Heart left ventricle (tissue), 16 donors: ENCODE measurements around the gene SMIM28. TPM values are rescaled to one million over a fixed set of nuclear protein-coding genes. Genes with fewer than 3 reads are reported as not detected.
"Not testable (repeated sequence)": the region's sequence is repeated elsewhere in the genome, so short reads cannot be mapped to it uniquely, and the experiment has no call there.

ENCODE experiments used
- ATAC-seq, 4 donors: fragments of 200-7000 bp; cut with Tn5 transposase; one replicate each; pipeline ENCODE4 v1.9.1; 2020 to 2022; ENCODE audit warnings: moderate library complexity in 4 of 4, mild to moderate bottlenecking in 3 of 4, moderate number of reproducible peaks in 1 of 4
- DNase-seq, 5 donors: peaks; one replicate each; pipeline ENCODE4 v3.0.0-alpha.2; 2020
- H3K27ac ChIP-seq, 12 donors: fragments of 200-600 bp; sonication (generic) in 4 of 12; one replicate each; pipeline versions ENCODE4 v1.5.0 to v1.8.0; 2016 to 2022; ENCODE audit warnings: mild to moderate bottlenecking in 2 of 12
- H3K27me3 ChIP-seq, 9 donors: fragments of 200-600 bp; sonication (generic) in 2 of 9; one replicate each; pipeline versions ENCODE4 v1.5.1 to v1.8.0; 2016 to 2022; ENCODE audit warnings: mild to moderate bottlenecking in 3 of 9
- H3K36me3 ChIP-seq, 9 donors: fragments of 200-600 bp; sonication (generic) in 2 of 9; one replicate each; pipeline versions ENCODE4 v1.5.0 to v1.8.0; 2018 to 2022; ENCODE audit warnings: mild to moderate bottlenecking in 2 of 9
- H3K4me1 ChIP-seq, 12 donors: fragments of 200-600 bp; sonication (generic) in 4 of 12; one replicate each; pipeline versions ENCODE4 v1.5.0 to v1.8.0; 2016 to 2022; ENCODE audit warnings: mild to moderate bottlenecking in 3 of 12
- H3K4me3 ChIP-seq, 12 donors: fragments of 200-600 bp; sonication (generic) in 4 of 12; one replicate each; pipeline versions ENCODE4 v1.5.0 to v1.8.0; 2017 to 2022; ENCODE audit warnings: mild to moderate bottlenecking in 9 of 12, moderate library complexity in 4 of 12
- H3K9me3 ChIP-seq, 12 donors: fragments of 200-600 bp; sonication (generic) in 4 of 12; one replicate each; pipeline versions ENCODE4 v1.5.0 to v1.8.0; 2016 to 2022; ENCODE audit warnings: mild to moderate bottlenecking in 1 of 12
- POLR2A ChIP-seq, 2 donors: fragments of 450-650 bp; IDR thresholded peaks; one replicate each; pipeline ENCODE4 v1.6.1; 2017; ENCODE audit warnings: antibody characterized with exemption in 2 of 2, mild to moderate bottlenecking in 2 of 2, moderate library complexity in 2 of 2
- WGBS, 4 donors: extraction: QIAGEN DNeasy Blood & Tissue Kit in 2 of 4; methylation state at CpG; one replicate each; pipeline versions ENCODE4 v1.1.5 to v1.1.7; 2013 to 2018; 5-methylcytosine and 5-hydroxymethylcytosine counted together
- intact Hi-C, 10 donors: fragments of 100-400 bp; cut with DNase I; formaldehyde crosslinking; loops; one replicate each; pipeline versions ENCODE4 v1.11.1 to v1.14.2; 2022
- polyA plus RNA-seq, 2 donors: library from polyadenylated mRNA; stranded (reverse); fragments of 200-250 nt; gene quantifications; one replicate each; pipeline ENCODE4 v1.2.3, GENCODE V29; 2013
- total RNA-seq, 9 donors: library from RNA; depleted of rRNA in 2 of 9; stranded (reverse); fragments of >200 nt in 2 of 9; fragmentation: NEBNext Ultra II Directional in 3 of 9; extraction: Animal tissue kit (Norgen Biotek cat#: 25700) in 3 of 9; gene quantifications; one replicate each; pipeline versions ENCODE4 v1.1.0 to v1.2.4, GENCODE V29; 2016 to 2023
- TF ChIP-seq, protein P1 (sequence below), 12 donors: fragments of 200-600 bp; sonication (generic) in 4 of 12; IDR thresholded peaks; one replicate each; pipeline versions ENCODE4 v1.5.0 to v1.8.0; 2018 to 2022; ENCODE audit warnings: antibody characterized with exemption in 12 of 12, mild to moderate bottlenecking in 5 of 12
- donor health status: ischemic (EF 13 %, LVEDD 7.1; RV severe dilation, severe dysfunction).
- donor health status: healthy with polysubstance abuse.
- donor health status: DM: no; HTN: yes; CAD: no.
- donor health status: DM: no; HTN: no; CAD: no.
- donor health status: ischemic (EF 25% LVEDD 6.9; RV normal size, moderate dysfunction).
- donor health status: ischemic (EF 25% LVEDD 5.7; RV mildly dilated, moderate dysfunction).
- donor health status: healthy.
- donor health status: DM: yes; HTN: yes; CAD: no.
- donor health status: ischemic (EF 35%, LVEDD 5.7; RV mildly dilated, moderate dysfunction).
- donor health status: nonischemic (EF 11% LVEDD 7.7; RV severe dilation, severe dysfunction).
- donor health status: DM: yes; HTN: yes; CAD: no.
- donor health status: PGD.
- donor health status: ischemic (EF 29% LVEDD 5.4; RV normal size, mild dysfunction).
- donor health status: nonischemic (EF 23%, LVEDD 6.1; RV moderate dilation, normal function).

Gene SMIM28
- total and polyA plus RNA-seq, 11 donors, result not detected

- TF ChIP-seq POLR2A (IDR thresholded peaks at IDR 0.05), result no peak
- TF ChIP-seq, protein P1, sequence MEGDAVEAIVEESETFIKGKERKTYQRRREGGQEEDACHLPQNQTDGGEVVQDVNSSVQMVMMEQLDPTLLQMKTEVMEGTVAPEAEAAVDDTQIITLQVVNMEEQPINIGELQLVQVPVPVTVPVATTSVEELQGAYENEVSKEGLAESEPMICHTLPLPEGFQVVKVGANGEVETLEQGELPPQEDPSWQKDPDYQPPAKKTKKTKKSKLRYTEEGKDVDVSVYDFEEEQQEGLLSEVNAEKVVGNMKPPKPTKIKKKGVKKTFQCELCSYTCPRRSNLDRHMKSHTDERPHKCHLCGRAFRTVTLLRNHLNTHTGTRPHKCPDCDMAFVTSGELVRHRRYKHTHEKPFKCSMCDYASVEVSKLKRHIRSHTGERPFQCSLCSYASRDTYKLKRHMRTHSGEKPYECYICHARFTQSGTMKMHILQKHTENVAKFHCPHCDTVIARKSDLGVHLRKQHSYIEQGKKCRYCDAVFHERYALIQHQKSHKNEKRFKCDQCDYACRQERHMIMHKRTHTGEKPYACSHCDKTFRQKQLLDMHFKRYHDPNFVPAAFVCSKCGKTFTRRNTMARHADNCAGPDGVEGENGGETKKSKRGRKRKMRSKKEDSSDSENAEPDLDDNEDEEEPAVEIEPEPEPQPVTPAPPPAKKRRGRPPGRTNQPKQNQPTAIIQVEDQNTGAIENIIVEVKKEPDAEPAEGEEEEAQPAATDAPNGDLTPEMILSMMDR (IDR thresholded peaks at IDR 0.05), result no peak
- Histone ChIP-seq H3K9me3 (no peaks in the 10 kb centered on the region), H3K27ac (no peak overlapping the region), H3K36me3 (peaks cover 0 to 55% (median 19%) of the 10 kb centered on the region in 9 donors), H3K27me3 (no peaks in the 10 kb centered on the region), H3K4me1 (peaks cover 0 to 35% (median 9%) of the 10 kb centered on the region in 12 donors), H3K4me3 (no peak overlapping the region)
- ATAC-seq (peak in 1 of 4 donors; percentile 30), DNase-seq (no peak)
- WGBS, 4 donors, result 91 to 94% (median 92%) methylated on average over 48 of the region's 48 CpGs
- intact Hi-C loops, result loop anchor here in 5 of 10 donors (5.0 to 10.0 kb wide), 5 partner anchors 81 to 348 kb away; partner anchors contain the start of gene CCDC28A (in 1 of the 5)
These were observed 46.5 kb downstream of the SMIM28 start for GRCh38 chr6:138424004-138424904.

DNA sequence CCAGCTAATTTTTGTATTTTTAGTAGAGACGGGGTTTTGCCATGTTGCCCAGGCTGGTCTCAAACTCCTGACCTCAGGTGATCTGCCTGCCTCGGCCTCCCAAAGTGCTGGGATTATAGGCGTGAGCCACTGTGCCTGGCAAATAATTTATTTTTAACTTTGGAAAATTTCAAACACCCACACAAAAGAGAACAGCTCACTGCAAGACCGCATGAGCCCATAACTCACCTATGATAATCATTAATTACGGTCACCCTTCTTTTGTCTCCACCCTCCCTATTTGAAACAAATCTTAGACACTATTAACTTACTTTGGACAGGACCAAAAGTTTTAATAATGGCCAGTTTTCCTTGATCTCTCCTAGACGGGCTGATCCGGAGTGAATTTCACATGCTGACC is 47.6 kb downstream of the SMIM28 start:
- Histone ChIP-seq H3K4me1 (peaks cover 0 to 45% (median 13%) of the 10 kb centered on the region in 12 donors), H3K36me3 (peaks cover 0 to 55% (median 19%) of the 10 kb centered on the region in 9 donors)
- WGBS, 4 donors, result 89 to 90% (median 89%) methylated on average over 7 of the region's 7 CpGs
- not testable (repeated sequence) for H3K27ac ChIP-seq, H3K4me3 ChIP-seq, ATAC-seq, DNase-seq, H3K27me3 ChIP-seq, H3K9me3 ChIP-seq
- intact Hi-C loops, result loop anchor here (5.0 to 10.0 kb wide), 9 partner anchors 80 to 342 kb away; no protein-coding TSS in a partner anchor

DNA sequence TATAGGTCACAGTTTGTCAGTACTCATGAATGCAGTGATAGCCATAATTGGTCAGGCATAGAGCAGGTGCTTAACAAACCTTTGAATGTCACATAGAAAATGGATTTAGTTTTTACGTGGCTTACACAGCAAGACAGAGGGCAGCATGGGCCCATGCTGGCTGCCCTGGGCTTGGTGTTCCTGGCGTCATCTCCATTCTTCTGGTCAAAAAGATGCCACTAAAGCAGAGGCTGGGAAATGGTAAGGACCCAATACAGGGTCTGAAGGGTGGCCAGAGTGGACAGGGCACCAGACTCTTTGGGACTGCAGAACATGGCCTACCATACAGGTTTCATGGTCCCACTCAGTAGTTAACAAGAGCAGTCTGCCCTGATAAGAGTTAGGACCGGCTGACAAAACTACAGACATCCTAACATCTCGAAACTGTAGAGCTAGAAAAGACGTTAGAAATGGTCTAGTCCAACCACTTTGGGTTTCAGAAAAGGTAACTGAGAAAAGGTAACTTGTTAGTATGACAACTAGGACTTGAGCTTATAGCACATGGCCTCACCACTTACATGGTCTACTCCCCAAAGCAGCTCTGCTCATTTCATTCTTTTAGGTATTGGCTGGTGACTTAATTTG is 48.9 kb downstream of the SMIM28 start:
- ATAC-seq (no peak), DNase-seq (no peak)
- WGBS, 4 donors, result 63 to 74% (median 69%) methylated on average over 5 of the region's 5 CpGs
- TF ChIP-seq POLR2A (IDR thresholded peaks at IDR 0.05), result no peak
- TF ChIP-seq, protein P1 (IDR thresholded peaks at IDR 0.05), result peak in 2 of 12 donors; percentile 19
- peaks cover 0 to 45% (median 13%) of the 10 kb centered on the region in 9 donors for H3K36me3 ChIP-seq
- H3K27ac ChIP-seq, result peak overlapping the region in 5 of 12 donors; percentile 1 to 26 (median 6)
- intact Hi-C loops, result loop anchor here (5.0 to 10.0 kb wide), 9 partner anchors 78 to 341 kb away; no protein-coding TSS in a partner anchor
- H3K9me3 ChIP-seq, result no peaks in the 10 kb centered on the region
- H3K27me3 ChIP-seq, result no peaks in the 10 kb centered on the region
- no peak overlapping the region for H3K4me3 ChIP-seq
- H3K4me1 ChIP-seq, result peaks cover 0 to 57% (median 19%) of the 10 kb centered on the region in 12 donors

DNA sequence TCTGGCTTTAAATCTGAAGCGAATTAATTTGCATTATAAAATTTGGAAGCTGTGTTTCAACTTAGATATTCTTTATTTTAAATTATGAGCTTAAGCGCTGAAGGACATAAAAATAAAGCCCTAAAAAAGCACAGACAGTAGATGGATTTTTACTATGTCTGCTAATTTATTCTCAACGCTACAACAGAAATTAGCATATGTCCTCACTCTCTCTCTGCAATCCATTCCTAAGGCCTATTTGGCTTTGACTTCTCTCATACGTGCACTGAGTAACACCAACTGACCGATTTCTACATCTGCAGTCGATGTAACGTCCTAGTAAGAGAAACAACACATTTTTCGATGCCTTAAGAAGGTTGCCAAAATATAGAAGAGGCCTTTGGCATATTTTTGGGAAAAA is 50.0 kb downstream of the SMIM28 start:
- H3K4me1 ChIP-seq, result peaks cover 0 to 58% (median 23%) of the 10 kb centered on the region in 12 donors
- ATAC-seq, result no peak
- intact Hi-C loops, result loop anchor here (1.0 to 10.0 kb wide), 12 partner anchors 77 to 340 kb away; no protein-coding TSS in a partner anchor
- H3K4me3 ChIP-seq, result no peak overlapping the region
- 65 to 72% (median 67%) methylated on average over 8 of the region's 8 CpGs for WGBS, 4 donors
- H3K9me3 ChIP-seq, result no peaks in the 10 kb centered on the region
- TF ChIP-seq POLR2A (IDR thresholded peaks at IDR 0.05), result no peak
- no peaks in the 10 kb centered on the region for H3K27me3 ChIP-seq
- H3K27ac ChIP-seq, result peak overlapping the region in 9 of 12 donors; percentile 3 to 64 (median 42)
- peaks cover 0 to 45% (median 13%) of the 10 kb centered on the region in 9 donors for H3K36me3 ChIP-seq
- DNase-seq, result no peak
